ENCODE data around the gene NMB.

NMB gene

GRCh38 chr15:84616235-84616634 lies 41.8 kb downstream of the NMB start:
- Histone ChIP-seq H4K20me1 (ENCODE audit: insufficient read depth, low read length) (peaks cover 19% of the 10 kb centered on the region), H3K36me3 (replicated peaks; ENCODE audit: low read depth, low read length) (peaks cover 61% of the 10 kb centered on the region), H3K9me3 (ENCODE audit: insufficient read depth, low read length) (peaks cover 10% of the 10 kb centered on the region), H2AFZ (ENCODE audit: low read depth, low read length) (no peak overlapping the region), H3K27ac (ENCODE audit: low read length) (no peak overlapping the region), H3K4me3 (ENCODE audit: low read length) (no peak overlapping the region), H3K4me2 (ENCODE audit: low read length) (no peak overlapping the region), H3K79me2 (ENCODE audit: low read length) (peaks cover 88% of the 10 kb centered on the region), H3K4me1 (ENCODE audit: low read length) (no peaks in the 10 kb centered on the region), H3K27me3 (ENCODE audit: low read depth, low read length) (no peaks in the 10 kb centered on the region), H3K9ac (ENCODE audit: low read length) (no peak overlapping the region)
- no peak for TF ChIP-seq CTCF (IDR thresholded peaks at IDR 0.05; ENCODE audit: low read depth, low read length)
- no peak for TF ChIP-seq EZH2phosphoT487 (IDR thresholded peaks at IDR 0.05; ENCODE audit: low read depth)

- peaks cover 58% of the 10 kb centered on the region for H3K36me3 ChIP-seq (replicated peaks; ENCODE audit: low read depth, low read length)
These were observed 46.4 kb downstream of the NMB start for GRCh38 chr15:84611631-84612030.

GRCh38 chr15:84609818-84610525 lies 48.0 kb downstream of the NMB start:
- peaks cover 14% of the 10 kb centered on the region for H3K4me1 ChIP-seq (ENCODE audit: low read length)

More at GRCh38 chr15:84611631-84612030, 46.4 kb downstream of the NMB start:
- H3K9me3 ChIP-seq (ENCODE audit: insufficient read depth, low read length) = no peaks in the 10 kb centered on the region
- peaks cover 29% of the 10 kb centered on the region for H4K20me1 ChIP-seq (ENCODE audit: insufficient read depth, low read length)
- no peak overlapping the region for H3K27ac ChIP-seq (ENCODE audit: low read length)
- no peak overlapping the region for H3K4me3 ChIP-seq (ENCODE audit: low read length)
- H3K27me3 ChIP-seq (ENCODE audit: low read depth, low read length) = no peaks in the 10 kb centered on the region
- H3K4me2 ChIP-seq (ENCODE audit: low read length) = no peak overlapping the region
- H2AFZ ChIP-seq (ENCODE audit: low read depth, low read length) = no peak overlapping the region
- TF ChIP-seq EZH2phosphoT487 (IDR thresholded peaks at IDR 0.05; ENCODE audit: low read depth) = no peak
- TF ChIP-seq CTCF (IDR thresholded peaks at IDR 0.05; ENCODE audit: low read depth, low read length) = no peak
- H3K9ac ChIP-seq (ENCODE audit: low read length) = no peak overlapping the region
- peaks cover 97% of the 10 kb centered on the region for H3K79me2 ChIP-seq (ENCODE audit: low read length)
- H3K4me1 ChIP-seq (ENCODE audit: low read length) = no peaks in the 10 kb centered on the region

More at GRCh38 chr15:84609818-84610525, 48.0 kb downstream of the NMB start:
- H3K27ac ChIP-seq (ENCODE audit: low read length) = no peak overlapping the region
- H4K20me1 ChIP-seq (ENCODE audit: insufficient read depth, low read length) = peaks cover 30% of the 10 kb centered on the region
- no peak overlapping the region for H3K9ac ChIP-seq (ENCODE audit: low read length)
- H3K9me3 ChIP-seq (ENCODE audit: insufficient read depth, low read length) = no peaks in the 10 kb centered on the region
- TF ChIP-seq EZH2phosphoT487 (IDR thresholded peaks at IDR 0.05; ENCODE audit: low read depth) (no peak), CTCF (IDR thresholded peaks at IDR 0.05; ENCODE audit: low read depth, low read length) (no peak)
- no peak overlapping the region for H2AFZ ChIP-seq (ENCODE audit: low read depth, low read length)
- H3K79me2 ChIP-seq (ENCODE audit: low read length) = peaks cover 97% of the 10 kb centered on the region
- no peak overlapping the region for H3K4me3 ChIP-seq (ENCODE audit: low read length)
- no peak overlapping the region for H3K4me2 ChIP-seq (ENCODE audit: low read length)
- peaks cover 62% of the 10 kb centered on the region for H3K36me3 ChIP-seq (replicated peaks; ENCODE audit: low read depth, low read length)
- H3K27me3 ChIP-seq (ENCODE audit: low read depth, low read length) = no peaks in the 10 kb centered on the region

Measured in OCI-LY3 (cell line).